AG04450 (cell line): ENCODE results near the gene CCDC188. TPM values are rescaled to one million over a fixed set of nuclear protein-coding genes. Genes with fewer than 3 reads are reported as not detected.
A peak's percentile ranks its signal among the peaks of the same experiment; 100 is the strongest.

Experiments used
- CTCF ChIA-PET: fragments of 300-600, 350-600 bp; formaldehyde crosslinking; extraction: SDS; loops from one replicate; lab custom pipeline; 2022; ENCODE audit warnings: antibody characterized with exemption, inconsistent platforms; lab: Charles Lee
- POLR2A ChIA-PET: fragments of 350-600 bp; formaldehyde crosslinking; extraction: SDS; loops from one replicate; lab custom pipeline; 2021; ENCODE audit warnings: antibody characterized with exemption, inconsistent platforms; lab: Yijun Ruan, JAX
- DNase-seq: peaks from one replicate; pipeline ENCODE4 v3.0.0-alpha.2; 2011; ENCODE audit warnings: low read depth, low spot score
- H3K27ac ChIP-seq: one replicate; pipeline ENCODE4 v1.5.1; 2012; ENCODE audit warnings: low read depth, low read length, control low read depth
- H3K27me3 ChIP-seq: one replicate; pipeline ENCODE4 v1.6.0; 2012; ENCODE audit warnings: low read length; ENCODE audit not compliant: control insufficient read depth, insufficient read depth
- H3K4me3 ChIP-seq: 2 replicates; pipeline ENCODE4 v1.5.1; 2011; ENCODE audit warnings: mild to moderate bottlenecking, low read depth, low read length, control low read depth
- H3K9me3 ChIP-seq: 2 replicates; pipeline ENCODE4 v1.5.1; 2012; ENCODE audit warnings: low read length; ENCODE audit not compliant: control insufficient read depth, insufficient read depth
- CTCF ChIP-seq: IDR thresholded peaks from 2 replicates; pipeline ENCODE4 v1.5.1; 2011; ENCODE audit warnings: low read depth, low read length, control low read depth, inconsistent platforms
- polyA plus RNA-seq: library from polyadenylated mRNA; depleted of rRNA; stranded (reverse); fragments of >200 nt; gene quantifications from 2 replicates; pipeline ENCODE4 v1.2.3, GENCODE V29; 2011

Gene CCDC188
- polyA plus RNA-seq, 1 experiment, result not detected

- no peak for TF ChIP-seq CTCF
- CTCF ChIA-PET, result no interaction called here
- POLR2A ChIA-PET, result no interaction called here
- Histone ChIP-seq H3K4me3 (no peak overlapping the region), H3K27me3 (peaks cover 10% of the 10 kb centered on the region), H3K9me3 (no peaks in the 10 kb centered on the region; the same call in 1 of the 2 replicates), H3K27ac (no peak overlapping the region)
- no peak for DNase-seq
These were observed 8.2 kb upstream of the CCDC188 start for GRCh38 chr22:20159076-20159475.

- Histone ChIP-seq H3K4me3 (no peak overlapping the region), H3K27me3 (peaks cover 10% of the 10 kb centered on the region), H3K9me3 (no peaks in the 10 kb centered on the region; the same call in 1 of the 2 replicates), H3K27ac (no peak overlapping the region)
- no peak for DNase-seq
- ChIA-PET CTCF (no interaction called here), POLR2A (no interaction called here)
- no peak for TF ChIP-seq CTCF
These were observed 7.7 kb upstream of the CCDC188 start for GRCh38 chr22:20158391-20159036.

- ChIA-PET CTCF (interaction anchor here (0.6 to 3.0 kb wide), 9 partner anchors 81 to 585 kb away, joined by 3 to 38 read pairs (median 4); no protein-coding TSS in a partner anchor), POLR2A (no interaction called here)
- no peaks in the 10 kb centered on the region; the same call in 1 of the 2 replicates for H3K9me3 ChIP-seq
- no peak overlapping the region for H3K4me3 ChIP-seq
- no peak for DNase-seq
- TF ChIP-seq CTCF, result no peak
- peaks cover 10% of the 10 kb centered on the region for H3K27me3 ChIP-seq
- H3K27ac ChIP-seq, result no peak overlapping the region
These were observed 6.8 kb upstream of the CCDC188 start for GRCh38 chr22:20157430-20158183.

- ChIA-PET CTCF (interaction anchor here (0.6 to 3.0 kb wide), 9 partner anchors 82 to 586 kb away, joined by 3 to 38 read pairs (median 4); no protein-coding TSS in a partner anchor), POLR2A (no interaction called here)
- TF ChIP-seq CTCF, result peak; percentile 98
- Histone ChIP-seq H3K9me3 (no peaks in the 10 kb centered on the region; the same call in 1 of the 2 replicates), H3K27me3 (peaks cover 10% of the 10 kb centered on the region), H3K27ac (no peak overlapping the region), H3K4me3 (no peak overlapping the region)
- DNase-seq, result peak; percentile 26
These were observed 6.0 kb upstream of the CCDC188 start for GRCh38 chr22:20156611-20157429.
